OCI-LY3 (cell line): ENCODE data around the gene CACNA1C.

Experiments used
- H2AFZ ChIP-seq: fragments of 200-600, 300-600 bp; shearing (Covaris generic); 2 replicates; pipeline ENCODE4 v1.6.0; 2014; ENCODE audit warnings: antibody characterized with exemption, low read depth, low read length
- H3K27ac ChIP-seq: fragments of 200-600, 300-600 bp; sonication (generic); 2 replicates; pipeline ENCODE4 v1.5.1; 2014; ENCODE audit warnings: mild to moderate bottlenecking, low read length, moderate library complexity, mixed read lengths
- H3K27me3 ChIP-seq: fragments of 200-600, 300-600 bp; sonication (generic); 2 replicates; pipeline ENCODE4 v1.6.1; 2014; ENCODE audit warnings: low read depth, low read length, mixed read lengths
- H3K36me3 ChIP-seq: fragments of 200-600, 300-600 bp; sonication (generic); replicated peaks from 2 replicates; pipeline ENCODE3; 2014; ENCODE audit warnings: low read depth, low read length, mixed read lengths
- H3K4me1 ChIP-seq: fragments of 300-600, 200-600 bp; sonication (generic); 2 replicates; pipeline ENCODE4 v1.6.1; 2014; ENCODE audit warnings: low read length, mixed read lengths
- H3K4me2 ChIP-seq: fragments of 200-600, 300-600 bp; sonication (generic); 2 replicates; pipeline ENCODE4 v1.6.1; 2014; ENCODE audit warnings: low read length, mixed read lengths
- H3K4me3 ChIP-seq: fragments of 300-600, 200-600 bp; sonication (generic); 2 replicates; pipeline ENCODE4 v1.5.1; 2014; ENCODE audit warnings: antibody characterized with exemption, mild to moderate bottlenecking, low read length, moderate library complexity
- H3K79me2 ChIP-seq: fragments of 300-600, 200-600 bp; shearing (Covaris generic); 2 replicates; pipeline ENCODE4 v1.6.1; 2014; ENCODE audit warnings: mild to moderate bottlenecking, low read length, mixed read lengths
- H3K9ac ChIP-seq: fragments of 300-600, 200-600 bp; shearing (Covaris generic); 2 replicates; pipeline ENCODE4 v1.6.0; 2014; ENCODE audit warnings: mild to moderate bottlenecking, low read length, moderate library complexity
- H3K9me3 ChIP-seq: fragments of 200-600, 300-600 bp; shearing (Covaris generic); 2 replicates; pipeline ENCODE4 v1.6.1; 2014; ENCODE audit warnings: low read length, mixed read lengths; ENCODE audit not compliant: insufficient read depth
- H4K20me1 ChIP-seq: fragments of 200-600, 300-600 bp; sonication (generic); 2 replicates; pipeline ENCODE4 v1.6.1; 2016; ENCODE audit warnings: low read length, mixed read lengths; ENCODE audit not compliant: insufficient read depth
- CTCF ChIP-seq: fragments of 200-600, 300-600 bp; sonication (generic); IDR thresholded peaks from 2 replicates; pipeline ENCODE4 v1.5.1; 2014; ENCODE audit warnings: antibody characterized with exemption, low read length, low read depth
- EZH2phosphoT487 ChIP-seq: fragments of 200-600 bp; shearing (Covaris generic); IDR thresholded peaks from 2 replicates; pipeline ENCODE4 v1.6.1; 2018; ENCODE audit warnings: antibody characterized with exemption, mixed run types, low read depth

The CACNA1C gene

GRCh38 chr12:2227360-2227759 is 174.6 kb downstream of the CACNA1C start:
- Histone ChIP-seq H4K20me1 (no peaks in the 10 kb centered on the region), H3K4me1 (peaks cover 23% of the 10 kb centered on the region), H3K4me2 (peak overlapping the region; percentile 19), H3K4me3 (no peak overlapping the region), H3K9ac (no peak overlapping the region), H3K27me3 (peaks cover 4% of the 10 kb centered on the region; the same call in 1 of the 2 replicates), H3K36me3 (no peaks in the 10 kb centered on the region), H3K9me3 (no peaks in the 10 kb centered on the region), H3K27ac (no peak overlapping the region), H3K79me2 (no peaks in the 10 kb centered on the region), H2AFZ (no peak overlapping the region)
- TF ChIP-seq EZH2phosphoT487 = no peak
- no peak for TF ChIP-seq CTCF

GRCh38 chr12:2228535-2228934 is 175.7 kb downstream of the CACNA1C start:
- no peaks in the 10 kb centered on the region for H3K9me3 ChIP-seq
- no peaks in the 10 kb centered on the region for H4K20me1 ChIP-seq
- H3K79me2 ChIP-seq = no peaks in the 10 kb centered on the region
- H3K9ac ChIP-seq = no peak overlapping the region
- H3K4me2 ChIP-seq = no peak overlapping the region
- no peak overlapping the region for H2AFZ ChIP-seq
- no peak overlapping the region for H3K4me3 ChIP-seq
- H3K4me1 ChIP-seq = peaks cover 23% of the 10 kb centered on the region
- H3K27me3 ChIP-seq = peaks cover 8% of the 10 kb centered on the region; the same call in 1 of the 2 replicates
- H3K27ac ChIP-seq = no peak overlapping the region
- no peaks in the 10 kb centered on the region for H3K36me3 ChIP-seq
- no peak for TF ChIP-seq CTCF
- no peak for TF ChIP-seq EZH2phosphoT487

- H3K4me1 ChIP-seq = peaks cover 23% of the 10 kb centered on the region
- H3K4me3 ChIP-seq = no peak overlapping the region
- no peaks in the 10 kb centered on the region for H4K20me1 ChIP-seq
- no peaks in the 10 kb centered on the region for H3K9me3 ChIP-seq
- H2AFZ ChIP-seq = no peak overlapping the region
- H3K79me2 ChIP-seq = no peaks in the 10 kb centered on the region
- TF ChIP-seq CTCF (no peak), EZH2phosphoT487 (no peak)
- H3K9ac ChIP-seq = no peak overlapping the region
- no peak overlapping the region for H3K27ac ChIP-seq
- no peaks in the 10 kb centered on the region for H3K36me3 ChIP-seq
- H3K27me3 ChIP-seq = peaks cover 15% of the 10 kb centered on the region; the same call in 1 of the 2 replicates
- H3K4me2 ChIP-seq = no peak overlapping the region
These were observed 177.1 kb downstream of the CACNA1C start for GRCh38 chr12:2229661-2230539.

GRCh38 chr12:2231011-2231595 is 178.3 kb downstream of the CACNA1C start:
- peaks cover 18% of the 10 kb centered on the region for H3K27me3 ChIP-seq
- TF ChIP-seq CTCF (no peak), EZH2phosphoT487 (no peak)
- H2AFZ ChIP-seq = no peak overlapping the region
- H3K36me3 ChIP-seq = no peaks in the 10 kb centered on the region
- no peak overlapping the region for H3K27ac ChIP-seq
- no peaks in the 10 kb centered on the region for H3K79me2 ChIP-seq
- no peak overlapping the region for H3K9ac ChIP-seq
- no peak overlapping the region for H3K4me3 ChIP-seq
- H3K9me3 ChIP-seq = no peaks in the 10 kb centered on the region
- no peaks in the 10 kb centered on the region for H4K20me1 ChIP-seq
- H3K4me1 ChIP-seq = peaks cover 17% of the 10 kb centered on the region
- no peak overlapping the region for H3K4me2 ChIP-seq
